Tibial nerve (tissue), 4 donors: ENCODE data around the gene RPS6KA5. TPM values are rescaled to one million over a fixed set of nuclear protein-coding genes. Genes with fewer than 3 reads are reported as not detected.
"Not testable (repeated sequence)": the region's sequence is repeated elsewhere in the genome, so short reads cannot be mapped to it uniquely, and the experiment has no call there.

Experiments used
- DNase-seq, 2 donors: peaks; one replicate each; pipeline ENCODE4 v3.0.0-alpha.2; 2019; ENCODE audit warnings: low spot score in 2 of 2
- H3K27ac ChIP-seq, 4 donors: fragments of 200-600 bp; sonication (generic) in 3 of 4; one replicate each; pipeline ENCODE4 v1.5.1; 2017 to 2019; ENCODE audit warnings: mild to moderate bottlenecking in 1 of 4
- H3K27me3 ChIP-seq, 2 donors: fragments of 200-600 bp; sonication (generic) in 1 of 2; one replicate each; pipeline versions ENCODE4 v1.5.1 to v1.6.0; 2017 to 2019
- H3K36me3 ChIP-seq, 3 donors: fragments of 200-600 bp; sonication (generic); one replicate each; pipeline ENCODE4 v1.5.1; 2018 to 2019
- H3K4me1 ChIP-seq, 4 donors: fragments of 200-600 bp; sonication (generic) in 3 of 4; one replicate each; pipeline ENCODE4 v1.5.1; 2017 to 2019
- H3K4me3 ChIP-seq, 4 donors: fragments of 200-600 bp; sonication (generic) in 3 of 4; one replicate each; pipeline ENCODE4 v1.5.1; 2017 to 2019; ENCODE audit warnings: mild to moderate bottlenecking in 1 of 4, moderate library complexity in 1 of 4
- H3K9me3 ChIP-seq, 4 donors: fragments of 200-600 bp; sonication (generic) in 3 of 4; one replicate each; pipeline ENCODE4 v1.5.1; 2017 to 2019
- EP300 ChIP-seq, 2 donors: sonication (generic); formaldehyde crosslinking; IDR thresholded peaks; one replicate each; pipeline ENCODE4 v1.6.1; 2017; ENCODE audit warnings: antibody characterized with exemption in 2 of 2, mild to moderate bottlenecking in 1 of 2
- POLR2A ChIP-seq, 2 donors: fragments of 450-650 bp; IDR thresholded peaks; one replicate each; pipeline ENCODE4 v1.6.1; 2017; ENCODE audit warnings: antibody characterized with exemption in 2 of 2, mild to moderate bottlenecking in 2 of 2, moderate library complexity in 2 of 2
- WGBS, 2 donors: methylation state at CpG; one replicate each; pipeline ENCODE4 v1.1.5; 2018; 5-methylcytosine and 5-hydroxymethylcytosine counted together
- total RNA-seq, 4 donors: library from RNA; depleted of rRNA; stranded (reverse); fragments of >200 nt; gene quantifications; one replicate each; pipeline ENCODE4 v1.1.0, GENCODE V29; 2016
- TF ChIP-seq, protein P1 (sequence below), 5 experiments: fragments of 200-600 bp in 3 of 5; fragments of 450-650 bp in 2 of 5; sonication (generic) in 3 of 5; IDR thresholded peaks; one replicate each; pipeline ENCODE4 v1.5.1; 2016 to 2019; ENCODE audit warnings: antibody characterized with exemption in 5 of 5, mild to moderate bottlenecking in 3 of 5, moderate library complexity in 2 of 5

RPS6KA5 gene
- total RNA-seq, 4 donors from 2014 or later, result 8.4 to 12.7 (median 10.1) TPM

- peaks cover 0 to 11% (median 0%) of the 10 kb centered on the region in 3 donors for H3K36me3 ChIP-seq
- DNase-seq, result no peak
- H3K4me1 ChIP-seq, result no peaks in the 10 kb centered on the region
- WGBS, 2 donors, result 83 to 97% methylated on average over 4 of the region's 4 CpGs
- H3K27me3 ChIP-seq, result no peaks in the 10 kb centered on the region
- H3K4me3 ChIP-seq, result no peak overlapping the region
- TF ChIP-seq EP300 (IDR thresholded peaks at IDR 0.05) (no peak), POLR2A (IDR thresholded peaks at IDR 0.05) (no peak)
- TF ChIP-seq, protein P1, sequence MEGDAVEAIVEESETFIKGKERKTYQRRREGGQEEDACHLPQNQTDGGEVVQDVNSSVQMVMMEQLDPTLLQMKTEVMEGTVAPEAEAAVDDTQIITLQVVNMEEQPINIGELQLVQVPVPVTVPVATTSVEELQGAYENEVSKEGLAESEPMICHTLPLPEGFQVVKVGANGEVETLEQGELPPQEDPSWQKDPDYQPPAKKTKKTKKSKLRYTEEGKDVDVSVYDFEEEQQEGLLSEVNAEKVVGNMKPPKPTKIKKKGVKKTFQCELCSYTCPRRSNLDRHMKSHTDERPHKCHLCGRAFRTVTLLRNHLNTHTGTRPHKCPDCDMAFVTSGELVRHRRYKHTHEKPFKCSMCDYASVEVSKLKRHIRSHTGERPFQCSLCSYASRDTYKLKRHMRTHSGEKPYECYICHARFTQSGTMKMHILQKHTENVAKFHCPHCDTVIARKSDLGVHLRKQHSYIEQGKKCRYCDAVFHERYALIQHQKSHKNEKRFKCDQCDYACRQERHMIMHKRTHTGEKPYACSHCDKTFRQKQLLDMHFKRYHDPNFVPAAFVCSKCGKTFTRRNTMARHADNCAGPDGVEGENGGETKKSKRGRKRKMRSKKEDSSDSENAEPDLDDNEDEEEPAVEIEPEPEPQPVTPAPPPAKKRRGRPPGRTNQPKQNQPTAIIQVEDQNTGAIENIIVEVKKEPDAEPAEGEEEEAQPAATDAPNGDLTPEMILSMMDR (IDR thresholded peaks at IDR 0.05), result no peak
- H3K27ac ChIP-seq, result no peak overlapping the region
- H3K9me3 ChIP-seq, result no peaks in the 10 kb centered on the region
Observed at GRCh38 chr14:90963343-90963742, 97.1 kb downstream of the RPS6KA5 start.

GRCh38 chr14:90962505-90963109, 97.8 kb downstream of the RPS6KA5 start:
- Histone ChIP-seq H3K9me3 (peaks cover 0 to 4% (median 0%) of the 10 kb centered on the region in 4 donors), H3K4me1 (no peaks in the 10 kb centered on the region), H3K27me3 (no peaks in the 10 kb centered on the region), H3K27ac (no peak overlapping the region), H3K36me3 (peaks cover 0 to 15% (median 0%) of the 10 kb centered on the region in 3 donors), H3K4me3 (no peak overlapping the region)
- no peak for DNase-seq
- WGBS, 2 donors, result 83 to 88% methylated on average over 11 of the region's 11 CpGs
- TF ChIP-seq POLR2A (IDR thresholded peaks at IDR 0.05) (no peak), EP300 (IDR thresholded peaks at IDR 0.05) (no peak)
- TF ChIP-seq, protein P1 (IDR thresholded peaks at IDR 0.05), result no peak

DNA sequence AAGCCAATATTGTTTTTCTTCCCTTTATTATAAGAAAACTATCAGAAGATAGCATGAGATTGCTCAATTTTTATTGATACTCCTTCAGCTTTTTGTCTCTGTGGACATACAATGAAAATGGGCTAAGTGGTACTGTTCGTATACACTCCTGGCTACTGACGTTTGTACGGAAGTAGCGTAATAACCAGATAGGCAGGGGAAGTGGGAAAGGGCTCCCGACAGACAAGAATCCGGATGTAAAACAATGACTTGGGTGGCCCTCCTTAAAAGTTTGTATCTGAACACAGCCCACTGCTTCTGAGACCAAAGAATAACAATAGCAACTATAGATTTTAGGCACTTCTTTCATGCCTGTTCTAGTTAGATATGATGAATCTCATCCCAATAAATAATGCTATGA, 99.6 kb downstream of the RPS6KA5 start:
- no peak for DNase-seq
- H3K36me3 ChIP-seq, result peaks cover 0 to 26% (median 0%) of the 10 kb centered on the region in 3 donors
- no peak overlapping the region for H3K4me3 ChIP-seq
- no peaks in the 10 kb centered on the region for H3K27me3 ChIP-seq
- no peak overlapping the region for H3K27ac ChIP-seq
- TF ChIP-seq POLR2A (IDR thresholded peaks at IDR 0.05) (no peak), EP300 (IDR thresholded peaks at IDR 0.05) (no peak)
- TF ChIP-seq, protein P1 (IDR thresholded peaks at IDR 0.05), result no peak
- no peaks in the 10 kb centered on the region for H3K4me1 ChIP-seq
- WGBS, 2 donors, result 61 to 73% methylated on average over 6 of the region's 6 CpGs
- peaks cover 0 to 22% (median 5%) of the 10 kb centered on the region in 4 donors for H3K9me3 ChIP-seq

GRCh38 chr14:90959344-90959743, 101.1 kb downstream of the RPS6KA5 start:
- no peak for DNase-seq
- H3K36me3 ChIP-seq, result peaks cover 0 to 25% (median 0%) of the 10 kb centered on the region in 3 donors
- peaks cover 0 to 27% (median 10%) of the 10 kb centered on the region in 4 donors for H3K9me3 ChIP-seq
- H3K27me3 ChIP-seq, result no peaks in the 10 kb centered on the region
- TF ChIP-seq EP300 (IDR thresholded peaks at IDR 0.05), result no peak
- TF ChIP-seq POLR2A (IDR thresholded peaks at IDR 0.05), result no peak
- TF ChIP-seq, protein P1 (IDR thresholded peaks at IDR 0.05), result no peak
- no peak overlapping the region for H3K4me3 ChIP-seq
- 97 to 98% methylated on average over 3 of the region's 3 CpGs for WGBS, 2 donors
- no peak overlapping the region for H3K27ac ChIP-seq
- no peaks in the 10 kb centered on the region for H3K4me1 ChIP-seq

- Histone ChIP-seq H3K9me3 (peaks cover 0 to 42% (median 10%) of the 10 kb centered on the region in 4 donors), H3K4me3 (no peak overlapping the region), H3K27me3 (no peaks in the 10 kb centered on the region), H3K36me3 (peaks cover 0 to 25% (median 0%) of the 10 kb centered on the region in 3 donors), H3K4me1 (no peaks in the 10 kb centered on the region), H3K27ac (no peak overlapping the region)
- TF ChIP-seq POLR2A (IDR thresholded peaks at IDR 0.05) (no peak), EP300 (IDR thresholded peaks at IDR 0.05) (no peak)
- TF ChIP-seq, protein P1 (IDR thresholded peaks at IDR 0.05), result no peak
- no peak for DNase-seq
Observed at GRCh38 chr14:90956273-90956672, 104.2 kb downstream of the RPS6KA5 start.

DNA sequence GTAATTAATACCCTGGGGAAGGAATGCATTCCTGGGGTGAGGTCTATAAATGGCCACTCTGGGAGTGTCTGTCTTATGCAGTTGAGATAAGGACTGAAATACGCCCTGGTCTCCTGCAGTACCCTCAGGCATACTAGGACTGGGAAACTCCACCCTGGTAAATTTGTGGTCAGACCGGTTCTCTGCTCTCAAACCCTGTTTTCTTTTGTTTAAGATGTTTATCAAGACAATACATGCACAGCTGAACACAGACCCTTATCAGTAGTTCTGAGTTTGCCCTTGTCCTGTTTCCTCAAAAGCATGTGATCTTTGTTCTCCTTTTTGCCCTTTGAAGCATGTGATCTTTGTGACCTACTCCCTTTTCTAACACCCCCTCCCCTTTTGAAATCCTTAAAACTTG, 106.8 kb downstream of the RPS6KA5 start:
- DNase-seq, H3K4me3 ChIP-seq, H3K4me1 ChIP-seq, H3K27ac ChIP-seq, H3K27me3 ChIP-seq: not testable (repeated sequence)
- H3K9me3 ChIP-seq, result peaks cover 0 to 42% (median 10%) of the 10 kb centered on the region in 4 donors
- WGBS, 2 donors, result 90 to 93% methylated on average over 2 of the region's 2 CpGs
- H3K36me3 ChIP-seq, result peaks cover 0 to 18% (median 0%) of the 10 kb centered on the region in 3 donors
